ENCODE measurements around the gene ZNF804A. TPM values are rescaled to one million over a fixed set of nuclear protein-coding genes. Genes with fewer than 3 reads are reported as not detected.

ZNF804A gene
- total and polyA plus RNA-seq, 4 donors = 0.17 to 0.52 (median 0.26) TPM

- no peaks in the 10 kb centered on the region for H3K36me3 ChIP-seq (ENCODE audit: control insufficient read depth in 4 of 4, insufficient read depth in 4 of 4, low read length in 4 of 4)
- H3K27me3 ChIP-seq (ENCODE audit: control insufficient read depth in 3 of 3, insufficient read depth in 3 of 3, low read length in 2 of 3) = no peaks in the 10 kb centered on the region
- no peaks in the 10 kb centered on the region for H3K4me1 ChIP-seq (ENCODE audit: control insufficient read depth in 5 of 5, insufficient read depth in 5 of 5, low read length in 5 of 5)
- no peaks in the 10 kb centered on the region for H3K9me3 ChIP-seq (ENCODE audit: control insufficient read depth in 4 of 4, insufficient read depth in 3 of 4, low read length in 3 of 4)
- ATAC-seq (ENCODE audit: insufficient read depth, low FRiP score) (no peak), DNase-seq (no peak)
- WGBS, 2 donors = 92 to 94% methylated on average over 2 of the region's 2 CpGs
- H3K27ac ChIP-seq (ENCODE audit: low read depth in 1 of 2, low read length in 1 of 2) = no peak overlapping the region
- no peak overlapping the region for H3K9ac ChIP-seq (ENCODE audit: insufficient read depth in 1 of 2, low read length in 2 of 2)
- no peak overlapping the region for H3K4me3 ChIP-seq
- TF ChIP-seq CTCF (IDR thresholded peaks at IDR 0.05; ENCODE audit: control extremely low read depth, extremely low read depth) = no peak
These were observed 162.6 kb downstream of the ZNF804A start for GRCh38 chr2:184760931-184761330.

- Histone ChIP-seq H3K9me3 (ENCODE audit: control insufficient read depth in 4 of 4, insufficient read depth in 3 of 4, low read length in 3 of 4) (no peaks in the 10 kb centered on the region), H3K4me3 (no peak overlapping the region), H3K9ac (ENCODE audit: insufficient read depth in 1 of 2, low read length in 2 of 2) (no peak overlapping the region), H3K36me3 (ENCODE audit: control insufficient read depth in 4 of 4, insufficient read depth in 4 of 4, low read length in 4 of 4) (no peaks in the 10 kb centered on the region), H3K27ac (ENCODE audit: low read depth in 1 of 2, low read length in 1 of 2) (no peak overlapping the region), H3K4me1 (ENCODE audit: control insufficient read depth in 5 of 5, insufficient read depth in 5 of 5, low read length in 5 of 5) (no peaks in the 10 kb centered on the region), H3K27me3 (ENCODE audit: control insufficient read depth in 3 of 3, insufficient read depth in 3 of 3, low read length in 2 of 3) (no peaks in the 10 kb centered on the region)
- DNase-seq (no peak), ATAC-seq (ENCODE audit: insufficient read depth, low FRiP score) (no peak)
- TF ChIP-seq CTCF (IDR thresholded peaks at IDR 0.05; ENCODE audit: control extremely low read depth, extremely low read depth) = no peak
- 57 to 72% methylated on average over 10 of the region's 10 CpGs for WGBS, 2 donors
These were observed 167.0 kb downstream of the ZNF804A start for GRCh38 chr2:184765112-184765895.

- TF ChIP-seq CTCF (IDR thresholded peaks at IDR 0.05; ENCODE audit: control extremely low read depth, extremely low read depth) = no peak
- H3K36me3 ChIP-seq (ENCODE audit: control insufficient read depth in 4 of 4, insufficient read depth in 4 of 4, low read length in 4 of 4) = no peaks in the 10 kb centered on the region
- DNase-seq (no peak), ATAC-seq (ENCODE audit: insufficient read depth, low FRiP score) (no peak)
- no peak overlapping the region for H3K4me3 ChIP-seq
- H3K4me1 ChIP-seq (ENCODE audit: control insufficient read depth in 5 of 5, insufficient read depth in 5 of 5, low read length in 5 of 5) = no peaks in the 10 kb centered on the region
- no peak overlapping the region for H3K27ac ChIP-seq (ENCODE audit: low read depth in 1 of 2, low read length in 1 of 2)
- H3K9ac ChIP-seq (ENCODE audit: insufficient read depth in 1 of 2, low read length in 2 of 2) = no peak overlapping the region
- no peaks in the 10 kb centered on the region for H3K27me3 ChIP-seq (ENCODE audit: control insufficient read depth in 3 of 3, insufficient read depth in 3 of 3, low read length in 2 of 3)
- no peaks in the 10 kb centered on the region for H3K9me3 ChIP-seq (ENCODE audit: control insufficient read depth in 4 of 4, insufficient read depth in 3 of 4, low read length in 3 of 4)
- 64 to 67% methylated on average over 3 of the region's 3 CpGs for WGBS, 2 donors
These were observed 168.7 kb downstream of the ZNF804A start for GRCh38 chr2:184767059-184767458.

Data from lung (tissue), 12 donors.